ENCODE results near the gene GMPR2.

The GMPR2 gene

GRCh38 chr14:24279301-24280186 lies 46.8 kb downstream of the GMPR2 start:
- H2BK120ac ChIP-seq (ENCODE audit: low read depth, low read length) = no peak overlapping the region
- no peak overlapping the region for H3K9ac ChIP-seq (ENCODE audit: low read length)
- H4K8ac ChIP-seq (ENCODE audit: low read length) = no peak overlapping the region
- H4K91ac ChIP-seq (ENCODE audit: low read length) = no peak overlapping the region
- no peak overlapping the region for H2BK5ac ChIP-seq (ENCODE audit: low read depth, low read length, poor library complexity, severe bottlenecking)
- no peak overlapping the region for H3K14ac ChIP-seq (ENCODE audit: low read length in 2 of 2)
- no peak overlapping the region for H3K18ac ChIP-seq (ENCODE audit: low read depth in 1 of 2, low read length in 2 of 2)
- H2AK5ac ChIP-seq (ENCODE audit: low read length, severe bottlenecking) = no peak overlapping the region
- H3K23ac ChIP-seq (ENCODE audit: low read length in 2 of 2) = no peak overlapping the region
- H3K36me3 ChIP-seq (ENCODE audit: control insufficient read depth in 1 of 2, insufficient read depth in 2 of 2, low read depth in 1 of 2, low read length in 2 of 2) = no peaks in the 10 kb centered on the region
- DNase-seq = no peak
- no peak overlapping the region for H3K27ac ChIP-seq (ENCODE audit: low read length, poor library complexity, severe bottlenecking)
- no peaks in the 10 kb centered on the region for H3K27me3 ChIP-seq (ENCODE audit: control insufficient read depth in 1 of 2, insufficient read depth in 1 of 2, low read length in 2 of 2)
- no peak overlapping the region for H2AFZ ChIP-seq (ENCODE audit: low read depth, low read length)
- peaks cover 33% of the 10 kb centered on the region for H3K79me1 ChIP-seq (replicated peaks; ENCODE audit: low read length, poor library complexity, severe bottlenecking)
- H3K9me3 ChIP-seq (ENCODE audit: control insufficient read depth, low read length) = no peaks in the 10 kb centered on the region
- H3K4me1 ChIP-seq (ENCODE audit: control insufficient read depth, insufficient read depth, low read depth, low read length) = peaks cover 7% of the 10 kb centered on the region
- H2BK15ac ChIP-seq (ENCODE audit: low read depth, poor library complexity, severe bottlenecking) = no peak overlapping the region
- no peak overlapping the region for H2BK12ac ChIP-seq (ENCODE audit: low read length in 2 of 2)
- H3K4me3 ChIP-seq (ENCODE audit: insufficient read depth in 1 of 2, low read depth in 1 of 2, low read length in 2 of 2) = peak overlapping the region in 1 of 2 experiments; percentile 16
- no peak overlapping the region for H3K4me2 ChIP-seq (ENCODE audit: low read length, poor library complexity, severe bottlenecking)
- WGBS = 88% methylated on average over 11 of the region's 11 CpGs
- H3K4ac ChIP-seq (ENCODE audit: low read depth in 1 of 2, low read length in 2 of 2) = no peak overlapping the region

GRCh38 chr14:24280797-24281460 lies 48.2 kb downstream of the GMPR2 start:
- Histone ChIP-seq H2BK120ac (ENCODE audit: low read depth, low read length) (no peak overlapping the region), H3K18ac (ENCODE audit: low read depth in 1 of 2, low read length in 2 of 2) (no peak overlapping the region), H2BK12ac (ENCODE audit: low read length in 2 of 2) (no peak overlapping the region), H3K23ac (ENCODE audit: low read length in 2 of 2) (no peak overlapping the region), H3K79me1 (replicated peaks; ENCODE audit: low read length, poor library complexity, severe bottlenecking) (peaks cover 28% of the 10 kb centered on the region), H3K27ac (ENCODE audit: low read length, poor library complexity, severe bottlenecking) (no peak overlapping the region), H3K27me3 (ENCODE audit: control insufficient read depth in 1 of 2, insufficient read depth in 1 of 2, low read length in 2 of 2) (no peaks in the 10 kb centered on the region), H4K91ac (ENCODE audit: low read length) (no peak overlapping the region), H3K36me3 (ENCODE audit: control insufficient read depth in 1 of 2, insufficient read depth in 2 of 2, low read depth in 1 of 2, low read length in 2 of 2) (no peaks in the 10 kb centered on the region), H3K14ac (ENCODE audit: low read length in 2 of 2) (no peak overlapping the region), H2BK15ac (ENCODE audit: low read depth, poor library complexity, severe bottlenecking) (no peak overlapping the region), H3K9ac (ENCODE audit: low read length) (peak overlapping the region; percentile 20), H2BK5ac (ENCODE audit: low read depth, low read length, poor library complexity, severe bottlenecking) (no peak overlapping the region), H3K4me3 (ENCODE audit: insufficient read depth in 1 of 2, low read depth in 1 of 2, low read length in 2 of 2) (peak overlapping the region; percentile 4 to 46), H3K4me2 (ENCODE audit: low read length, poor library complexity, severe bottlenecking) (no peak overlapping the region), H2AK5ac (ENCODE audit: low read length, severe bottlenecking) (no peak overlapping the region), H2AFZ (ENCODE audit: low read depth, low read length) (no peak overlapping the region), H3K9me3 (ENCODE audit: control insufficient read depth, low read length) (no peaks in the 10 kb centered on the region), H3K4me1 (ENCODE audit: control insufficient read depth, insufficient read depth, low read depth, low read length) (peaks cover 7% of the 10 kb centered on the region), H4K8ac (ENCODE audit: low read length) (no peak overlapping the region), H3K4ac (ENCODE audit: low read depth in 1 of 2, low read length in 2 of 2) (no peak overlapping the region)
- WGBS = 94% methylated on average over 6 of the region's 6 CpGs
- no peak for DNase-seq

GRCh38 chr14:24281636-24282035 lies 48.9 kb downstream of the GMPR2 start:
- no peak overlapping the region for H2BK120ac ChIP-seq (ENCODE audit: low read depth, low read length)
- H4K91ac ChIP-seq (ENCODE audit: low read length) = no peak overlapping the region
- H3K27ac ChIP-seq (ENCODE audit: low read length, poor library complexity, severe bottlenecking) = no peak overlapping the region
- H2BK5ac ChIP-seq (ENCODE audit: low read depth, low read length, poor library complexity, severe bottlenecking) = no peak overlapping the region
- H3K4me2 ChIP-seq (ENCODE audit: low read length, poor library complexity, severe bottlenecking) = no peak overlapping the region
- no peak overlapping the region for H2AFZ ChIP-seq (ENCODE audit: low read depth, low read length)
- 98% methylated on average over 3 of the region's 7 CpGs for WGBS
- no peaks in the 10 kb centered on the region for H3K36me3 ChIP-seq (ENCODE audit: control insufficient read depth in 1 of 2, insufficient read depth in 2 of 2, low read depth in 1 of 2, low read length in 2 of 2)
- peaks cover 27% of the 10 kb centered on the region for H3K79me1 ChIP-seq (replicated peaks; ENCODE audit: low read length, poor library complexity, severe bottlenecking)
- H3K4me3 ChIP-seq (ENCODE audit: insufficient read depth in 1 of 2, low read depth in 1 of 2, low read length in 2 of 2) = peak overlapping the region in 1 of 2 experiments; percentile 46
- no peaks in the 10 kb centered on the region for H3K9me3 ChIP-seq (ENCODE audit: control insufficient read depth, low read length)
- H3K4me1 ChIP-seq (ENCODE audit: control insufficient read depth, insufficient read depth, low read depth, low read length) = peaks cover 7% of the 10 kb centered on the region
- no peak for DNase-seq
- H3K27me3 ChIP-seq (ENCODE audit: control insufficient read depth in 1 of 2, insufficient read depth in 1 of 2, low read length in 2 of 2) = no peaks in the 10 kb centered on the region
- H3K14ac ChIP-seq (ENCODE audit: low read length in 2 of 2) = no peak overlapping the region
- H2BK15ac ChIP-seq (ENCODE audit: low read depth, poor library complexity, severe bottlenecking) = no peak overlapping the region
- H3K9ac ChIP-seq (ENCODE audit: low read length) = no peak overlapping the region
- H4K8ac ChIP-seq (ENCODE audit: low read length) = no peak overlapping the region
- no peak overlapping the region for H3K23ac ChIP-seq (ENCODE audit: low read length in 2 of 2)
- no peak overlapping the region for H2BK12ac ChIP-seq (ENCODE audit: low read length in 2 of 2)
- no peak overlapping the region for H3K4ac ChIP-seq (ENCODE audit: low read depth in 1 of 2, low read length in 2 of 2)
- H3K18ac ChIP-seq (ENCODE audit: low read depth in 1 of 2, low read length in 2 of 2) = no peak overlapping the region
- no peak overlapping the region for H2AK5ac ChIP-seq (ENCODE audit: low read length, severe bottlenecking)

- Histone ChIP-seq H4K8ac (ENCODE audit: low read length) (no peak overlapping the region), H2BK120ac (ENCODE audit: low read depth, low read length) (no peak overlapping the region), H2BK5ac (ENCODE audit: low read depth, low read length, poor library complexity, severe bottlenecking) (no peak overlapping the region), H2BK15ac (ENCODE audit: low read depth, poor library complexity, severe bottlenecking) (no peak overlapping the region), H2AK5ac (ENCODE audit: low read length, severe bottlenecking) (no peak overlapping the region), H2AFZ (ENCODE audit: low read depth, low read length) (no peak overlapping the region), H4K91ac (ENCODE audit: low read length) (no peak overlapping the region), H3K4me2 (ENCODE audit: low read length, poor library complexity, severe bottlenecking) (no peak overlapping the region), H3K27me3 (ENCODE audit: control insufficient read depth in 1 of 2, insufficient read depth in 1 of 2, low read length in 2 of 2) (no peaks in the 10 kb centered on the region), H3K23ac (ENCODE audit: low read length in 2 of 2) (no peak overlapping the region), H3K36me3 (ENCODE audit: control insufficient read depth in 1 of 2, insufficient read depth in 2 of 2, low read depth in 1 of 2, low read length in 2 of 2) (no peaks in the 10 kb centered on the region), H3K4ac (ENCODE audit: low read depth in 1 of 2, low read length in 2 of 2) (no peak overlapping the region), H3K79me1 (replicated peaks; ENCODE audit: low read length, poor library complexity, severe bottlenecking) (peaks cover 24% of the 10 kb centered on the region), H3K4me1 (ENCODE audit: control insufficient read depth, insufficient read depth, low read depth, low read length) (peaks cover 7% of the 10 kb centered on the region), H3K4me3 (ENCODE audit: insufficient read depth in 1 of 2, low read depth in 1 of 2, low read length in 2 of 2) (no peak overlapping the region), H3K27ac (ENCODE audit: low read length, poor library complexity, severe bottlenecking) (no peak overlapping the region), H3K9ac (ENCODE audit: low read length) (no peak overlapping the region), H3K9me3 (ENCODE audit: control insufficient read depth, low read length) (no peaks in the 10 kb centered on the region), H3K18ac (ENCODE audit: low read depth in 1 of 2, low read length in 2 of 2) (no peak overlapping the region), H3K14ac (ENCODE audit: low read length in 2 of 2) (no peak overlapping the region), H2BK12ac (ENCODE audit: low read length in 2 of 2) (no peak overlapping the region)
- 85% methylated on average over 3 of the region's 3 CpGs for WGBS
- DNase-seq = no peak
These were observed 50.0 kb downstream of the GMPR2 start for GRCh38 chr14:24282736-24283135.

All from mesenchymal stem cell (in vitro differentiated cells and primary cell).